AG04450 (cell line): ENCODE measurements around the gene AFF3. TPM values are rescaled to one million over a fixed set of nuclear protein-coding genes. Genes with fewer than 3 reads are reported as not detected.

Experiments
- CTCF ChIA-PET: fragments of 300-600, 350-600 bp; formaldehyde crosslinking; extraction: SDS; loops from one replicate; lab custom pipeline; 2022; ENCODE audit warnings: antibody characterized with exemption, inconsistent platforms; lab: Charles Lee
- POLR2A ChIA-PET: fragments of 350-600 bp; formaldehyde crosslinking; extraction: SDS; loops from one replicate; lab custom pipeline; 2021; ENCODE audit warnings: antibody characterized with exemption, inconsistent platforms; lab: Yijun Ruan, JAX
- DNase-seq: peaks from one replicate; pipeline ENCODE4 v3.0.0-alpha.2; 2011; ENCODE audit warnings: low read depth, low spot score
- H3K27ac ChIP-seq: one replicate; pipeline ENCODE4 v1.5.1; 2012; ENCODE audit warnings: low read depth, low read length, control low read depth
- H3K27me3 ChIP-seq: one replicate; pipeline ENCODE4 v1.6.0; 2012; ENCODE audit warnings: low read length; ENCODE audit not compliant: control insufficient read depth, insufficient read depth
- H3K4me3 ChIP-seq: 2 replicates; pipeline ENCODE4 v1.5.1; 2011; ENCODE audit warnings: mild to moderate bottlenecking, low read depth, low read length, control low read depth
- H3K9me3 ChIP-seq: 2 replicates; pipeline ENCODE4 v1.5.1; 2012; ENCODE audit warnings: low read length; ENCODE audit not compliant: control insufficient read depth, insufficient read depth
- CTCF ChIP-seq: IDR thresholded peaks from 2 replicates; pipeline ENCODE4 v1.5.1; 2011; ENCODE audit warnings: low read depth, low read length, control low read depth, inconsistent platforms
- polyA plus RNA-seq: library from polyadenylated mRNA; depleted of rRNA; stranded (reverse); fragments of >200 nt; gene quantifications from 2 replicates; pipeline ENCODE4 v1.2.3, GENCODE V29; 2011

Gene AFF3
- polyA plus RNA-seq, 1 experiment: 17.9 TPM

GRCh38 chr2:99637159-99637697, 505.2 kb downstream of the AFF3 start:
- POLR2A ChIA-PET: no interaction called here
- Histone ChIP-seq H3K9me3 (peaks cover 13% of the 10 kb centered on the region), H3K27ac (no peak overlapping the region), H3K4me3 (no peak overlapping the region), H3K27me3 (no peaks in the 10 kb centered on the region)
- DNase-seq: no peak
- no peak for TF ChIP-seq CTCF
- CTCF ChIA-PET: no interaction called here

- Histone ChIP-seq H3K27ac (no peak overlapping the region), H3K9me3 (peaks cover 14% of the 10 kb centered on the region), H3K27me3 (no peaks in the 10 kb centered on the region), H3K4me3 (no peak overlapping the region)
- POLR2A ChIA-PET: no interaction called here
- CTCF ChIA-PET: no interaction called here
- no peak for TF ChIP-seq CTCF
- no peak for DNase-seq
These were observed 506.0 kb downstream of the AFF3 start for GRCh38 chr2:99636144-99637034.

GRCh38 chr2:99635710-99636109, 506.7 kb downstream of the AFF3 start:
- ChIA-PET CTCF (no interaction called here), POLR2A (no interaction called here)
- H3K9me3 ChIP-seq: peaks cover 14% of the 10 kb centered on the region
- no peak for TF ChIP-seq CTCF
- H3K27ac ChIP-seq: no peak overlapping the region
- no peak overlapping the region for H3K4me3 ChIP-seq
- H3K27me3 ChIP-seq: no peaks in the 10 kb centered on the region
- no peak for DNase-seq

GRCh38 chr2:99634234-99634633, 508.2 kb downstream of the AFF3 start:
- no peak for TF ChIP-seq CTCF
- CTCF ChIA-PET: interaction anchor here (0.6 to 1.2 kb wide), 2 partner anchors 628 to 1412 kb away, joined by 3 read pairs; no protein-coding TSS in a partner anchor

GRCh38 chr2:99631700-99632099, 510.7 kb downstream of the AFF3 start:
- no peak for DNase-seq
- Histone ChIP-seq H3K9me3 (peaks cover 14% of the 10 kb centered on the region), H3K27me3 (no peaks in the 10 kb centered on the region), H3K27ac (no peak overlapping the region), H3K4me3 (no peak overlapping the region)
- CTCF ChIA-PET: no interaction called here
- POLR2A ChIA-PET: no interaction called here
- TF ChIP-seq CTCF: no peak

More at GRCh38 chr2:99634234-99634633, 508.2 kb downstream of the AFF3 start:
- H3K9me3 ChIP-seq: peaks cover 14% of the 10 kb centered on the region
- no peak overlapping the region for H3K4me3 ChIP-seq
- H3K27me3 ChIP-seq: no peaks in the 10 kb centered on the region
- POLR2A ChIA-PET: no interaction called here
- no peak for DNase-seq
- H3K27ac ChIP-seq: no peak overlapping the region
